ENCODE data around the gene MOGAT1.
A peak's percentile ranks its signal among the peaks of the same experiment; 100 is the strongest.

DNA sequence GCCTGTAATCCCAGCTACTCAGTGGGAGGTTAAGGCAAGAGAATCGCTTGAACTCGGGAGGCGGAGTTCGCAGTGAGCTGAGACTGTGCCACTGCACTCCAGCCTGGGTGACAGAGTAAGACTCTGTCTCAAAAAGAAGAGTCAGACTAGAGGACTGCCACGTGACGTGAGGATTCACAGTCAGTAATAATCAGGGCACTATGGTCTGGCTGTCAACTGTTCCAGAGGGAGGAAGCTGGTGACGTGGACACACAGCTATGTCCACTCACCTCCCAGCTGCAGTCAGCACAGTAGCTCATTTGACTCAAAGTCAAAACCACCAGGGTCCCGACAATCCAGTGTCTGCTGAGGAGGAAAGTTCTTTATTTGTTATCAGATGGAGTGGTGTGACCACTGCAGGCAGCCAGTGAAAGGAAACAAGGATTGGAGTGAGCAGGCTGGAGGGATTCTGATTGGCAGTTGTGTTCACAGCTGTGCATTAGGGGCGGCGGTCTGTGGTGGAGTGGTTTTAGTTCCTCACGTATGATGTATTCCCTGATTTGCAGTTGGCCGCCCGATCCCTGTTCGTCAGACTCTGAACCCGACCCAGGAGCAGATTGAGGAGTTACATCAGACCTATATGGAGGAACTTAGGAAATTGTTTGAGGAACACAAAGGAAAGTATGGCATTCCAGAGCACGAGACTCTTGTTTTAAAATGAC, 37.9 kb downstream of the MOGAT1 start:
- TF ChIP-seq YY1 (IDR thresholded peaks at IDR 0.05): no peak
- TF ChIP-seq, protein P1, sequence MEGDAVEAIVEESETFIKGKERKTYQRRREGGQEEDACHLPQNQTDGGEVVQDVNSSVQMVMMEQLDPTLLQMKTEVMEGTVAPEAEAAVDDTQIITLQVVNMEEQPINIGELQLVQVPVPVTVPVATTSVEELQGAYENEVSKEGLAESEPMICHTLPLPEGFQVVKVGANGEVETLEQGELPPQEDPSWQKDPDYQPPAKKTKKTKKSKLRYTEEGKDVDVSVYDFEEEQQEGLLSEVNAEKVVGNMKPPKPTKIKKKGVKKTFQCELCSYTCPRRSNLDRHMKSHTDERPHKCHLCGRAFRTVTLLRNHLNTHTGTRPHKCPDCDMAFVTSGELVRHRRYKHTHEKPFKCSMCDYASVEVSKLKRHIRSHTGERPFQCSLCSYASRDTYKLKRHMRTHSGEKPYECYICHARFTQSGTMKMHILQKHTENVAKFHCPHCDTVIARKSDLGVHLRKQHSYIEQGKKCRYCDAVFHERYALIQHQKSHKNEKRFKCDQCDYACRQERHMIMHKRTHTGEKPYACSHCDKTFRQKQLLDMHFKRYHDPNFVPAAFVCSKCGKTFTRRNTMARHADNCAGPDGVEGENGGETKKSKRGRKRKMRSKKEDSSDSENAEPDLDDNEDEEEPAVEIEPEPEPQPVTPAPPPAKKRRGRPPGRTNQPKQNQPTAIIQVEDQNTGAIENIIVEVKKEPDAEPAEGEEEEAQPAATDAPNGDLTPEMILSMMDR (IDR thresholded peaks at IDR 0.05; ENCODE audit: low read depth, low read length, missing input control): no peak
- TF ChIP-seq NR2F2 (IDR thresholded peaks at IDR 0.05): no peak
- no peak for TF ChIP-seq RXRA (IDR thresholded peaks at IDR 0.05)
- TF ChIP-seq SP1 (IDR thresholded peaks at IDR 0.05): no peak
- TF ChIP-seq JUND (IDR thresholded peaks at IDR 0.05): peak in 1 of 2 donors; percentile 37
- TF ChIP-seq RAD21 (IDR thresholded peaks at IDR 0.05): no peak
- TF ChIP-seq ATF3 (IDR thresholded peaks at IDR 0.05): no peak

Measured in liver (tissue), 3 donors.